IMR-90 (cell line): Measurements from ENCODE around the gene FAIM2. TPM values are rescaled to one million over a fixed set of nuclear protein-coding genes. Genes with fewer than 3 reads are reported as not detected.

ENCODE experiments used
- ATAC-seq: fragments of 200-7000 bp; cut with Tn5 transposase; 2 replicates; pipeline ENCODE4 v1.9.1; 2020; ENCODE audit warnings: low read depth, mild to moderate bottlenecking, moderate library complexity
- BruUV-seq: library from RNA; stranded (reverse); fragments of 400-500 nt; replicated peaks from 2 replicates; lab custom pipeline; 2021; lab: Mats Ljungman, UMichigan
- CTCF ChIA-PET: fragments of 300-600 bp; formaldehyde crosslinking; extraction: SDS; loops from one replicate; lab custom pipeline; 2021; ENCODE audit warnings: antibody characterized with exemption; lab: Yijun Ruan, JAX
- POLR2A ChIA-PET: fragments of 300-600 bp; sonication (Branson Sonifier 250); formaldehyde crosslinking; loops from one replicate; lab custom pipeline; 2022; ENCODE audit warnings: antibody characterized with exemption; ENCODE audit not compliant: unreplicated experiment; lab: Charles Lee
- DNase-seq: peaks from one replicate; pipeline ENCODE4 v3.0.0; 2013
- H2AFZ ChIP-seq: replicated peaks from 2 replicates; pipeline ENCODE3; 2013; ENCODE audit warnings: low read length, mild to moderate bottlenecking; ENCODE audit not compliant: poor library complexity
- H2AK5ac ChIP-seq: 2 replicates; pipeline ENCODE4 v1.6.1; 2013; ENCODE audit warnings: low read depth, low read length, inconsistent platforms
- H2AK9ac ChIP-seq: replicated peaks from 2 replicates; pipeline ENCODE3; 2013; ENCODE audit warnings: mild to moderate bottlenecking, low read depth, low read length, moderate library complexity; ENCODE audit not compliant: poor library complexity
- H2BK120ac ChIP-seq: 2 replicates; pipeline ENCODE4 v1.6.1; 2013; ENCODE audit warnings: low read depth, low read length, inconsistent platforms
- H2BK15ac ChIP-seq: 3 replicates; pipeline ENCODE4 v1.6.1; 2013; ENCODE audit warnings: low read depth, low read length, inconsistent platforms
- H2BK20ac ChIP-seq: 2 replicates; pipeline ENCODE4 v1.6.1; 2013; ENCODE audit warnings: low read depth, mild to moderate bottlenecking, inconsistent platforms, low read length, moderate library complexity
- H2BK5ac ChIP-seq: 2 replicates; pipeline ENCODE4 v1.6.1; 2013; ENCODE audit warnings: mild to moderate bottlenecking, low read depth, low read length, inconsistent platforms; ENCODE audit not compliant: poor library complexity, severe bottlenecking
- H3K14ac ChIP-seq: replicated peaks from 2 replicates; pipeline ENCODE4 v1.6.1; 2013; ENCODE audit warnings: low read depth, low read length, inconsistent platforms
- H3K18ac ChIP-seq: 2 replicates; pipeline ENCODE4 v1.6.1; 2013; ENCODE audit warnings: low read depth, low read length, control low read depth
- H3K23ac ChIP-seq: 2 replicates; pipeline ENCODE4 v1.6.1; 2013; ENCODE audit warnings: low read depth, low read length, inconsistent platforms
- H3K27ac ChIP-seq: 2 replicates; pipeline ENCODE4 v1.5.1; 2013; ENCODE audit warnings: mild to moderate bottlenecking, control low read depth, low read length; ENCODE audit not compliant: insufficient read depth
- H3K27me3 ChIP-seq: 2 replicates; pipeline ENCODE4 v1.6.1; 2013; ENCODE audit warnings: low read length; ENCODE audit not compliant: control insufficient read depth, insufficient read depth
- H3K36me3 ChIP-seq: 2 replicates; pipeline ENCODE4 v1.6.1; 2013; ENCODE audit warnings: low read length, mixed read lengths; ENCODE audit not compliant: control insufficient read depth, insufficient read depth
- H3K4ac ChIP-seq: 2 replicates; pipeline ENCODE4 v1.6.1; 2013; ENCODE audit warnings: low read depth, low read length, inconsistent platforms
- H3K4me1 ChIP-seq: 2 replicates; pipeline ENCODE4 v1.6.1; 2013; ENCODE audit warnings: low read length, mixed read lengths; ENCODE audit not compliant: control insufficient read depth, insufficient read depth
- H3K4me2 ChIP-seq: 2 replicates; pipeline ENCODE4 v1.6.1; 2013; ENCODE audit warnings: low read depth, mild to moderate bottlenecking, control low read depth, low read length, moderate library complexity
- H3K4me3 ChIP-seq: 2 replicates; pipeline ENCODE4 v1.5.1; 2013; ENCODE audit warnings: low read depth, mild to moderate bottlenecking, control low read depth, low read length, moderate library complexity; ENCODE audit not compliant: insufficient read depth
- H3K56ac ChIP-seq: 2 replicates; pipeline ENCODE4 v1.6.1; 2013; ENCODE audit warnings: low read length, inconsistent platforms; ENCODE audit not compliant: insufficient read depth; ENCODE audit errors: extremely low read depth
- H3K79me1 ChIP-seq, 2 experiments: 2 replicates each; pipeline ENCODE4 v1.6.1; 2013; ENCODE audit warnings: low read length in 2 of 2, inconsistent platforms in 1 of 2, low read depth in 1 of 2
- H3K9ac ChIP-seq: 2 replicates; pipeline ENCODE4 v1.6.1; 2013; ENCODE audit warnings: low read depth, low read length, control low read depth
- H3K9me1 ChIP-seq: 2 replicates; pipeline ENCODE4 v1.6.1; 2013; ENCODE audit warnings: low read length, inconsistent platforms; ENCODE audit not compliant: insufficient read depth
- H3K9me3 ChIP-seq: 2 replicates; pipeline ENCODE4 v1.6.1; 2013; ENCODE audit warnings: low read length; ENCODE audit not compliant: control insufficient read depth, insufficient read depth
- H4K20me1 ChIP-seq: 2 replicates; pipeline ENCODE4 v1.6.1; 2013; ENCODE audit warnings: low read length, inconsistent platforms; ENCODE audit not compliant: insufficient read depth
- H4K5ac ChIP-seq: 2 replicates; pipeline ENCODE4 v1.6.1; 2013; ENCODE audit warnings: mild to moderate bottlenecking, low read depth, low read length, control low read depth
- H4K8ac ChIP-seq, 2 experiments: 2 replicates each; pipeline ENCODE4 v1.6.1; 2013; ENCODE audit warnings: low read depth in 2 of 2, low read length in 2 of 2, control low read depth in 1 of 2, inconsistent platforms in 1 of 2
- H4K91ac ChIP-seq: 2 replicates; pipeline ENCODE4 v1.6.1; 2013; ENCODE audit warnings: low read depth, low read length, inconsistent platforms; ENCODE audit not compliant: insufficient read depth
- CEBPB ChIP-seq: IDR thresholded peaks from 2 replicates; pipeline ENCODE4 v1.6.1; 2012; ENCODE audit warnings: low read depth, low read length, improper control_type of control experiment
- CHD1 ChIP-seq: IDR thresholded peaks from 2 replicates; pipeline ENCODE4 v1.6.1; 2012; ENCODE audit warnings: low read depth, low read length, improper control_type of control experiment
- MAZ ChIP-seq: IDR thresholded peaks from 2 replicates; pipeline ENCODE4 v1.6.1; 2012; ENCODE audit warnings: low read depth, mild to moderate bottlenecking, low read length, improper control_type of control experiment, moderate library complexity, borderline replicate concordance
- POLR2A ChIP-seq: IDR thresholded peaks from 2 replicates; pipeline ENCODE4 v1.6.1; 2012; ENCODE audit warnings: mild to moderate bottlenecking, low read depth, low read length
- RFX5 ChIP-seq: IDR thresholded peaks from 2 replicates; pipeline ENCODE4 v1.8.0; 2012; ENCODE audit warnings: low read depth, mild to moderate bottlenecking, low read length, moderate library complexity
- WGBS, 2 experiments: methylation state at CpG; one replicate each; pipeline versions ENCODE4 v1.1.5 to v1.1.7; 2013; ENCODE audit warnings: missing lambda C conversion rate in 2 of 2; ENCODE audit not compliant: insufficient read length in 1 of 2; ENCODE audit errors: extremely low coverage in 2 of 2; 5-methylcytosine and 5-hydroxymethylcytosine counted together
- dilution Hi-C: fragments of 300-500 bp; cut with HindIII; formaldehyde crosslinking; loops from one replicate; pipeline ENCODE4 v1.14.3; 2018; ENCODE audit warnings: low sequenced_read_pairs; ENCODE audit not compliant: unreplicated experiment
- in situ Hi-C: fragments of 300-500 bp; cut with MboI; formaldehyde crosslinking; loops from 3 replicates; pipeline ENCODE4 v1.14.3; 2019; ENCODE audit warnings: low sequenced_read_pairs, inconsistent platforms, mixed read lengths
- intact Hi-C: fragments of 100-400 bp; cut with micrococcal nuclease; formaldehyde crosslinking; loops from 2 replicates; pipeline ENCODE4 v1.10.0; 2022
- polyA plus RNA-seq, 3 experiments: library from polyadenylated mRNA; depleted of rRNA; stranded (reverse); fragments of >200 nt; gene quantifications; 2 replicates each; pipeline ENCODE4 v1.2.3, GENCODE V29; 2012; ENCODE audit warnings: low replicate concordance in 1 of 3
- total RNA-seq: library from RNA; depleted of rRNA; stranded (reverse); fragments of >200 nt; gene quantifications from 2 replicates; pipeline ENCODE4 v1.2.3, GENCODE V29; 2012

The FAIM2 gene
- total and polyA plus RNA-seq, 2 of the 4 experiments (the other 2 are of a cell fraction) = 0.72 to 5.3 TPM

DNA sequence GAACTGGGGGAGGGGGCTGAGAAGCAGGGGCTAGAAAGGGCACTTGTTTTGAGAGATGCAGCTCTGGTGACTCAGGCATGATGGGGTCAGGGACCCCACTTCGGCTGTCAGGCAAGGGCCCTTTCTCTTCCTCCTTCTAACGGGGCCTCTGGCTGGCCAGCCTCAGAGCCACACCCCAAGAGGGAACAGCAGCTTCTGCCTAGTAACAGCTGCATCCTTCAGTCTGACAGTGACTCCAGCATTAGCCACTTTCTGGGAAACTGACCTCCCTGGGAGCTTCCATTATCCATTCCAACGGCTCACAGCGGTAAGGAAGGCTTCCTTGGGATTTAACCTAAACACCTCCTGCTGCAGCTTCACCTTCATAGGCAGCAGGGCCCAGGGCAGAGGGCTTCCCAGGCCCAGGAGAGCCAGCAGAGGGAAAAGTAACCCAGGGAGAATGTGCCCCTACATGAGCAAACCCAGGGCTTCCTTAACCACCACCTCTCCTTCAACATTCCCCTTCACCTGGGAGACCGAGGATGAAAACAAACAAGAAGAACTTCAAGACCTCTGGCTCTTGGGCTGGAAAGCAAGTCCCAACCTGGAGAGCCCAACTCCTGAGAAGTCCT, 78.2 kb downstream of the FAIM2 start:
- peak overlapping the region; percentile 30; the same call in 1 of the 2 replicates for H3K4ac ChIP-seq
- peak overlapping the region; percentile 17; the same call in 1 of the 2 replicates for H3K23ac ChIP-seq
- H2AK9ac ChIP-seq = peak overlapping the region; percentile 76
- H2AK5ac ChIP-seq = peak overlapping the region; percentile 75
- H3K14ac ChIP-seq = peak overlapping the region; percentile 29; the same call in 1 of the 2 replicates
- H3K4me2 ChIP-seq = peak overlapping the region; percentile 93
- ATAC-seq (peak; percentile 24), DNase-seq (peak; percentile 73)
- peaks cover 6% of the 10 kb centered on the region; the same call in 1 of the 2 replicates for H3K36me3 ChIP-seq
- H3K18ac ChIP-seq = no peak overlapping the region
- no peak overlapping the region for H4K91ac ChIP-seq
- POLR2A ChIA-PET = interaction anchor here (0.6 kb wide), 2 partner anchors 66 to 228 kb away, joined by 4 to 13 read pairs; no protein-coding TSS in a partner anchor
- H3K9me1 ChIP-seq = peaks cover 32% of the 10 kb centered on the region
- CTCF ChIA-PET = interaction anchor here (1.0 to 1.2 kb wide), 2 partner anchors 13 to 84 kb away, joined by 3 read pairs; partner anchors contain the start of gene TMBIM6
- H2BK5ac ChIP-seq = peak overlapping the region; percentile 59
- H3K79me1 ChIP-seq = peaks cover 25 to 85% of the 10 kb centered on the region in 2 experiments
- in situ Hi-C loops (no loop called here), intact Hi-C loops (no loop called here), dilution Hi-C loops (no loop called here)
- no TSS peak for BruUV-seq
- peak overlapping the region; percentile 22; the same call in 1 of the 2 replicates for H2BK120ac ChIP-seq
- H2BK20ac ChIP-seq = 0 out of 2 replicates have a peak overlapping the region, but pooled peaks have one; percentile 6
- H3K9ac ChIP-seq = 0 out of 2 replicates have a peak overlapping the region, but pooled peaks have one; percentile 17
- peak overlapping the region in 1 of 2 experiments; percentile 38; a peak in 2 of 4 replicates for H4K8ac ChIP-seq
- H3K4me3 ChIP-seq = no peak overlapping the region
- peak overlapping the region; percentile 61 for H3K27ac ChIP-seq
- TF ChIP-seq RFX5 (peak; percentile 94), MAZ (no peak), CEBPB (no peak), CHD1 (no peak), POLR2A (no peak)
- no peaks in the 10 kb centered on the region for H3K27me3 ChIP-seq
- no peaks in the 10 kb centered on the region for H3K9me3 ChIP-seq
- no peak overlapping the region for H2BK15ac ChIP-seq
- peaks cover 27% of the 10 kb centered on the region for H3K4me1 ChIP-seq
- no CpG with 5 or more reads among the region's 5 CpGs for WGBS, 2 experiments
- no peak overlapping the region for H4K5ac ChIP-seq
- H2AFZ ChIP-seq = peak overlapping the region; percentile 29
- H3K56ac ChIP-seq = no peak overlapping the region
- H4K20me1 ChIP-seq = peaks cover 72% of the 10 kb centered on the region
